Heart left ventricle (tissue), 13 donors: ENCODE results near the gene REM2.
A peak's percentile ranks its signal among the peaks of the same experiment; 100 is the strongest.

Source experiments
- POLR2A ChIP-seq, 2 donors: fragments of 450-650 bp; IDR thresholded peaks; one replicate each; pipeline ENCODE4 v1.6.1; 2017; ENCODE audit warnings: antibody characterized with exemption in 2 of 2, mild to moderate bottlenecking in 2 of 2, moderate library complexity in 2 of 2
- TF ChIP-seq, protein P1 (sequence below), 12 donors: fragments of 200-600 bp; sonication (generic) in 4 of 12; IDR thresholded peaks; one replicate each; pipeline versions ENCODE4 v1.5.0 to v1.8.0; 2018 to 2022; ENCODE audit warnings: antibody characterized with exemption in 12 of 12, mild to moderate bottlenecking in 5 of 12
- donor health status: ischemic (EF 13 %, LVEDD 7.1; RV severe dilation, severe dysfunction).
- donor health status: DM: no; HTN: yes; CAD: no.
- donor health status: DM: no; HTN: no; CAD: no.
- donor health status: ischemic (EF 25% LVEDD 6.9; RV normal size, moderate dysfunction).
- donor health status: ischemic (EF 25% LVEDD 5.7; RV mildly dilated, moderate dysfunction).
- donor health status: ischemic (EF 35%, LVEDD 5.7; RV mildly dilated, moderate dysfunction).
- donor health status: nonischemic (EF 11% LVEDD 7.7; RV severe dilation, severe dysfunction).
- donor health status: DM: yes; HTN: yes; CAD: no.
- donor health status: PGD.
- donor health status: ischemic (EF 29% LVEDD 5.4; RV normal size, mild dysfunction).
- donor health status: nonischemic (EF 23%, LVEDD 6.1; RV moderate dilation, normal function).

DNA sequence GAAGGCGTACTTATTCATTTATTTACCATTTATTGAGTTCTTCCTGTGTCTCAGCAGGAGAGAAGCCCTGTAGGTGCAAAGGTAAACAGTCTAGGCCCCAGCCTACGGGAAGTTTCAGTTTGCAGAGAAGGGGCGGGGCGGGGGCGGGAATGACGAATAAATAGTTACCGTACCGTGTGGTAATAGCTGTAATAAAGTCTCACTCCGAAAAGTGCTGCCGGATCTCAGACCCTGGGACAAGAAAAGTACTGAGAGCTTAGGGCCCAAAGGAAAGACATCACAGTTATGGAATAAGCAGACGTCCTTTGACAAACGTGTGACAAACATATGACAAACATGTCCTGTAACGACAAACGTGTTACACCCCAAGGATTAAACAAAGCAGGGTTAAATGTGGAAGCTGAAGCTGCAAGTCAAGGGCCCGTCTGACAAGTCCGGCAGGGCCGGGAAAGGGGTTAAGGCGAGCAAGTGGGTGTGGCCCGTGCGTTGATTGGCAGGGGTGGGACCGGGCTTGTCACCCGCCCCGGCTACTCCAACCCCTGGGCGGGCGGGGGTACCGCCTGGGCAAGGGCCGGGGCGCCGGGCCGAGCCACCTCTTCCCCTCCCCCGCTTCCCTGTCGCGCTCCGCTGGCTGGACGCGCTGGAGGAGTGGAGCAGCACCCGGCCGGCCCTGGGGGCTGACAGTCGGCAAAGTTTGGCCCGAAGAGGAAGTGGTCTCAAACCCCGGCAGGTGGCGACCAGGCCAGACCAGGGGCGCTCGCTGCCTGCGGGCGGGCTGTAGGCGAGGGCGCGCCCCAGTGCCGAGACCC, 11.6 kb upstream of the REM2 start, which contains the start of gene LRP10:
- TF ChIP-seq, protein P1, sequence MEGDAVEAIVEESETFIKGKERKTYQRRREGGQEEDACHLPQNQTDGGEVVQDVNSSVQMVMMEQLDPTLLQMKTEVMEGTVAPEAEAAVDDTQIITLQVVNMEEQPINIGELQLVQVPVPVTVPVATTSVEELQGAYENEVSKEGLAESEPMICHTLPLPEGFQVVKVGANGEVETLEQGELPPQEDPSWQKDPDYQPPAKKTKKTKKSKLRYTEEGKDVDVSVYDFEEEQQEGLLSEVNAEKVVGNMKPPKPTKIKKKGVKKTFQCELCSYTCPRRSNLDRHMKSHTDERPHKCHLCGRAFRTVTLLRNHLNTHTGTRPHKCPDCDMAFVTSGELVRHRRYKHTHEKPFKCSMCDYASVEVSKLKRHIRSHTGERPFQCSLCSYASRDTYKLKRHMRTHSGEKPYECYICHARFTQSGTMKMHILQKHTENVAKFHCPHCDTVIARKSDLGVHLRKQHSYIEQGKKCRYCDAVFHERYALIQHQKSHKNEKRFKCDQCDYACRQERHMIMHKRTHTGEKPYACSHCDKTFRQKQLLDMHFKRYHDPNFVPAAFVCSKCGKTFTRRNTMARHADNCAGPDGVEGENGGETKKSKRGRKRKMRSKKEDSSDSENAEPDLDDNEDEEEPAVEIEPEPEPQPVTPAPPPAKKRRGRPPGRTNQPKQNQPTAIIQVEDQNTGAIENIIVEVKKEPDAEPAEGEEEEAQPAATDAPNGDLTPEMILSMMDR (IDR thresholded peaks at IDR 0.05) = peak in 1 of 12 donors; percentile 11
- peak in 1 of 2 donors; percentile 83 for TF ChIP-seq POLR2A (IDR thresholded peaks at IDR 0.05)
